ENCODE measurements around the gene OR2C1. TPM values are rescaled to one million over a fixed set of nuclear protein-coding genes. Genes with fewer than 3 reads are reported as not detected.

The OR2C1 gene
- polyA plus RNA-seq = 0.31 TPM
- long read RNA-seq, donor 1 = 0 reads
- long read RNA-seq, donor 2 = 0 reads
- long read RNA-seq, donor 3 = 0 reads
- long read RNA-seq, donor 4 = 0 reads
- long read RNA-seq, donor 5 = 0 reads
- long read RNA-seq, donor 6 = 0 reads
- long read RNA-seq, donor 7 = 0 reads
- long read RNA-seq, donor 8 = 0 reads
- long read RNA-seq, donor 9, partial matches to known transcripts = 0 of 1 reads
- long read RNA-seq, donor 9, other reads (novel, unspliced or antisense) = 0 of 1 reads
- long read RNA-seq, donor 10 = 0 reads
- long read RNA-seq, donor 11 = 0 reads

DNA sequence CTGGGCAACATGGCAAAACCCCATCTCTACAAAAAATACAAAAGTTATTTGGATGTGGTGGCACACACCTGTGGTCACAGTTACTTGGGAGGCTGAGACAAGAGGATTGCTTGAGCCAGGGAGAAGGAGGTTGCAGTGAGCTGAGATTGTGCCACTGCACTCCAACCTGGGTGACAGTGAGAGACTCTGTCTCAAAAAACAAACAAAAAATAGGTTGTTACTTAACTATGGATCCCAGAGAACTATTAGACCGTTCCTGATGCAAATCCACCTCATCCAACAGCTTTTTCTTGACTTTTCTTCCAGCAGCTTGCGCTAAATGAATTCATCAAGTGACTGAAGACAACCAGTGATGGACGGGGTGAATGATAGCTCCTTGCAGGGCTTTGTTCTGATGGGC, at the start of gene OR2C1:
Gene OR2C1, plus strand, starts transcription at position 301 of the 400 bp plus-strand sequence. Its CDS starts 52 bp downstream, at position 353.
- Histone ChIP-seq H3K27ac (ENCODE audit: low read length) (no peak within 1 kb of the TSS), H3K9me3 (ENCODE audit: control insufficient read depth, low read depth, low read length) (no peaks in the 10 kb centered on the region), H3K4me1 (ENCODE audit: control insufficient read depth, insufficient read depth, low read length) (no peaks in the 10 kb centered on the region), H3K4me3 (ENCODE audit: low read length) (no peak within 1 kb of the TSS), H3K27me3 (ENCODE audit: control insufficient read depth, insufficient read depth, low read length) (no peaks in the 10 kb centered on the region), H3K36me3 (ENCODE audit: control insufficient read depth, insufficient read depth, low read length) (no peaks in the 10 kb centered on the region)
- DNase-seq = no peak
- WGBS (ENCODE audit: insufficient coverage, low lambda C conversion rate) = 100% methylated on average over 1 of the region's 3 CpGs

DNA sequence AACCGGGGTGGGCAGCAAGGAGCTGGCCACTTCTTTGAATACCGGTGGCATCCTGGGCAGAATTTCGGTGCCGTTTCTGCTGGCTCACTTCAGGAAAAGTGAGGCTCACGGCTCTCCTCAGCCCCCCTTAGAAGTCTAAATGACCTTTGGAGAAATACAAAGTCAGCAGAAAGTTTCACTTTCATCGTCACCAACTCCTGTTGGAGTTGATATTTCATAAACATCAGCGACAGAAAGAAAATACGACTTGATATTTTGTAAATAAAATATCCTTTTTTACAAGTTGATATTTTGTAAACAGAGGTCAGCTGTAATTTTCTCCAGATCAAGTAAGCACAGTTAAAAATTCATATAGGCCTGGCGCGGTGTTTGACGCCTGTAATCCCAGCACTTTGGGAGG, 49.6 kb upstream of the OR2C1 start:
- H3K9me3 ChIP-seq (ENCODE audit: control insufficient read depth, low read depth, low read length) = peaks cover 66% of the 10 kb centered on the region
- H3K27ac ChIP-seq (ENCODE audit: low read length) = peak overlapping the region; percentile 92
- H3K36me3 ChIP-seq (ENCODE audit: control insufficient read depth, insufficient read depth, low read length) = peaks cover 24% of the 10 kb centered on the region
- no peaks in the 10 kb centered on the region for H3K27me3 ChIP-seq (ENCODE audit: control insufficient read depth, insufficient read depth, low read length)
- DNase-seq = no peak
- 61% methylated on average over 3 of the region's 11 CpGs for WGBS (ENCODE audit: insufficient coverage, low lambda C conversion rate)
- peak overlapping the region; percentile 77 for H3K4me3 ChIP-seq (ENCODE audit: low read length)
- peaks cover 4% of the 10 kb centered on the region for H3K4me1 ChIP-seq (ENCODE audit: control insufficient read depth, insufficient read depth, low read length)

DNA sequence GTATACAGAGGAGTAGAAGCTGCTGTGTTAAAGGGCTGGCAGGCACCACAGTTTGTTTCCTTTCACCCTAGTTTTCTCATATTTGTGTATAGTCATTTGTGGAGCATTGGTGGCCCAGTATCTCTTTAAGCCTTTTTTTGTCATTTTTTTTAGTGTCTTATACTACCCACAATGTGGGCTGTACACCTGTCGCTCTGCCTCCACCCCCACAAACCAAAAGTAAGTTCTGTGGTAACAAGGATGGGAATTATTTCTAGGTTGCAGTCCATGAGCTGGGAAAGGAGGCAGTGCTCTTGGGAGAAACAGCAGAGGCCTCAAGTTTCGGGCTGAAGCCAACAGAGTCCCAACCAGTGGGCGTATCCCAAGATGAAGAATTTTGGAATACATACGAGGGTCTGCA, 44.2 kb upstream of the OR2C1 start:
- Histone ChIP-seq H3K36me3 (ENCODE audit: control insufficient read depth, insufficient read depth, low read length) (peaks cover 51% of the 10 kb centered on the region), H3K4me1 (ENCODE audit: control insufficient read depth, insufficient read depth, low read length) (no peaks in the 10 kb centered on the region), H3K27me3 (ENCODE audit: control insufficient read depth, insufficient read depth, low read length) (no peaks in the 10 kb centered on the region), H3K4me3 (ENCODE audit: low read length) (no peak overlapping the region), H3K9me3 (ENCODE audit: control insufficient read depth, low read depth, low read length) (peaks cover 70% of the 10 kb centered on the region), H3K27ac (ENCODE audit: low read length) (no peak overlapping the region)
- no CpG with 5 or more reads among the region's 4 CpGs for WGBS (ENCODE audit: insufficient coverage, low lambda C conversion rate)
- DNase-seq = no peak

DNA sequence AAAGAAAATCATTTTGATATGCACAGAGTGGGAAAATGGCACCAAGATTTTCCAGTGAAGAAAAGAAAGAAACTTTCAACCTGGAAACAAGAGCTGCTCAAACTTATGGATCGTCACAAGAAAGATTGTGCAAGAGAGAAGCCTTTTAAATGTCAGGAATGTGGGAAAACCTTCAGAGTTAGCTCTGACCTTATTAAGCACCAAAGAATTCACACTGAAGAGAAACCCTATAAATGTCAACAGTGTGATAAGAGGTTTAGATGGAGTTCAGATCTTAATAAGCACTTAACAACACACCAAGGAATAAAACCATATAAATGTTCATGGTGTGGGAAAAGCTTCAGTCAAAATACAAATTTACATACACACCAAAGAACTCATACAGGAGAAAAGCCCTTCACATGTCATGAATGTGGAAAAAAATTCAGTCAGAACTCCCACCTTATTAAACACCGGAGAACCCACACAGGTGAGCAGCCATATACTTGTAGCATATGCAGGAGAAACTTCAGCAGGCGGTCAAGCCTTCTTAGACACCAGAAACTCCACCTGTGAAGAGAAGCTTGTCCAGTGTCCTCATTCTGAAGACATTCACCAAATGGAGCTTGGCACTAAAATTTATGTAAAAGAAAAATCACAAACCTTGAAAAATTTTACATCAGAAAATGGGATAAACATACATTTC, 38.2 kb upstream of the OR2C1 start:
- H3K36me3 ChIP-seq (ENCODE audit: control insufficient read depth, insufficient read depth, low read length) = peaks cover 44% of the 10 kb centered on the region
- no peak overlapping the region for H3K4me3 ChIP-seq (ENCODE audit: low read length)

GRCh38 chr16:3321816-3322215, 33.9 kb upstream of the OR2C1 start:
- Histone ChIP-seq H3K4me1 (ENCODE audit: control insufficient read depth, insufficient read depth, low read length) (no peaks in the 10 kb centered on the region), H3K27ac (ENCODE audit: low read length) (no peak overlapping the region), H3K9me3 (ENCODE audit: control insufficient read depth, low read depth, low read length) (peaks cover 59% of the 10 kb centered on the region), H3K27me3 (ENCODE audit: control insufficient read depth, insufficient read depth, low read length) (no peaks in the 10 kb centered on the region), H3K36me3 (ENCODE audit: control insufficient read depth, insufficient read depth, low read length) (peaks cover 13% of the 10 kb centered on the region), H3K4me3 (ENCODE audit: low read length) (no peak overlapping the region)
- no peak for DNase-seq
- no CpG with 5 or more reads among the region's 2 CpGs for WGBS (ENCODE audit: insufficient coverage, low lambda C conversion rate)

More for the DNA sequence above, 38.2 kb upstream of the OR2C1 start:
- WGBS (ENCODE audit: insufficient coverage, low lambda C conversion rate) = 100% methylated on average over 1 of the region's 3 CpGs
- H3K27me3 ChIP-seq (ENCODE audit: control insufficient read depth, insufficient read depth, low read length) = no peaks in the 10 kb centered on the region
- H3K4me1 ChIP-seq (ENCODE audit: control insufficient read depth, insufficient read depth, low read length) = no peaks in the 10 kb centered on the region
- peaks cover 72% of the 10 kb centered on the region for H3K9me3 ChIP-seq (ENCODE audit: control insufficient read depth, low read depth, low read length)
- no peak overlapping the region for H3K27ac ChIP-seq (ENCODE audit: low read length)
- no peak for DNase-seq

- no peaks in the 10 kb centered on the region for H3K36me3 ChIP-seq (ENCODE audit: control insufficient read depth, insufficient read depth, low read length)
- H3K4me3 ChIP-seq (ENCODE audit: low read length) = no peak overlapping the region
- peaks cover 10% of the 10 kb centered on the region for H3K9me3 ChIP-seq (ENCODE audit: control insufficient read depth, low read depth, low read length)
- no peak for DNase-seq
- no peaks in the 10 kb centered on the region for H3K4me1 ChIP-seq (ENCODE audit: control insufficient read depth, insufficient read depth, low read length)
- WGBS (ENCODE audit: insufficient coverage, low lambda C conversion rate) = no CpG with 5 or more reads among the region's 4 CpGs
- H3K27me3 ChIP-seq (ENCODE audit: control insufficient read depth, insufficient read depth, low read length) = no peaks in the 10 kb centered on the region
- no peak overlapping the region for H3K27ac ChIP-seq (ENCODE audit: low read length)
These were observed 28.2 kb upstream of the OR2C1 start for GRCh38 chr16:3327514-3327913.

DNA sequence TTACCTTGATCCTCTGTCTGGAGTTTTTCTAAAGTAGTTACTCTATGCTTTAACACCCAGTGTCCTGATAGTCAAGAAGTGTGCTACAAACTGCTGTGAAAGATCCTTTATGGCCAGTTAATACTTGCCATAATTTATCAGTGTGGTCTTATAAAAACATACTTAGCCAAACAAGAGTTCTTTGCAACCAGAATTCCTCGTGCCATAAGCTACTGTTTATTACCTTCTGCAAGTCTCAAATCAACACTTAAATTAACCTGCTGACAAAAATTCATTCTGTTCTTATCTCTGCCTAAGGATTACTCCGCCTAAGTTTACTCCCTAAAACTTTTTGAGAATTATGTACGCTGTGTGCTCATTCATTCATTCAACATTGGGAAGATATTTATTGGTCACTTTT, 27.6 kb upstream of the OR2C1 start:
- no peak for DNase-seq
- WGBS (ENCODE audit: insufficient coverage, low lambda C conversion rate) = no CpG with 5 or more reads among the region's 3 CpGs
- H3K36me3 ChIP-seq (ENCODE audit: control insufficient read depth, insufficient read depth, low read length) = no peaks in the 10 kb centered on the region
- H3K4me1 ChIP-seq (ENCODE audit: control insufficient read depth, insufficient read depth, low read length) = no peaks in the 10 kb centered on the region
- H3K4me3 ChIP-seq (ENCODE audit: low read length) = no peak overlapping the region
- H3K27me3 ChIP-seq (ENCODE audit: control insufficient read depth, insufficient read depth, low read length) = no peaks in the 10 kb centered on the region
- no peak overlapping the region for H3K27ac ChIP-seq (ENCODE audit: low read length)
- peaks cover 11% of the 10 kb centered on the region for H3K9me3 ChIP-seq (ENCODE audit: control insufficient read depth, low read depth, low read length)

DNA sequence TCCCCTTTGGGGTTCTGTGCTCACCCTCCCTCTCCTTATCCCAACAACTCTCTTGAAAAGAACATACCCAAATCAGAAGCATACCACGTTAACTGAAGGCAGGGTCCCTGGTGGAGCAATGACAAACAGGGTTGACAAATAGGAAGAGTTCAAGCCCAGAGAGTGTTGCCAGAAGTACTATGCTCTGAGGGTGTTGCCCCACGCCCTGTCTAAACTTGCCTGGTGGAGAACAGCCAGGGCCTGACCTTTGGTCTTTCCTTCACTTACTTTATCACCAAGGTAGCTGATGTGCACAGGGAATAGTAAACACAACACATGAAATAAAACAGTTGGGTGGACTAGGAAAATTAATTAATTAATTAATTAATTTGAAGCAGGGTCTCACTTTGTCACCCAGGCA, 27.0 kb upstream of the OR2C1 start:
- no peak overlapping the region for H3K27ac ChIP-seq (ENCODE audit: low read length)
- no peak for DNase-seq
- no peaks in the 10 kb centered on the region for H3K4me1 ChIP-seq (ENCODE audit: control insufficient read depth, insufficient read depth, low read length)
- no peak overlapping the region for H3K4me3 ChIP-seq (ENCODE audit: low read length)
- no peaks in the 10 kb centered on the region for H3K27me3 ChIP-seq (ENCODE audit: control insufficient read depth, insufficient read depth, low read length)
- H3K9me3 ChIP-seq (ENCODE audit: control insufficient read depth, low read depth, low read length) = peaks cover 15% of the 10 kb centered on the region
- no CpG with 5 or more reads among the region's 2 CpGs for WGBS (ENCODE audit: insufficient coverage, low lambda C conversion rate)
- no peaks in the 10 kb centered on the region for H3K36me3 ChIP-seq (ENCODE audit: control insufficient read depth, insufficient read depth, low read length)

- Histone ChIP-seq H3K4me1 (ENCODE audit: control insufficient read depth, insufficient read depth, low read length) (no peaks in the 10 kb centered on the region), H3K27me3 (ENCODE audit: control insufficient read depth, insufficient read depth, low read length) (no peaks in the 10 kb centered on the region), H3K27ac (ENCODE audit: low read length) (no peak overlapping the region), H3K9me3 (ENCODE audit: control insufficient read depth, low read depth, low read length) (no peaks in the 10 kb centered on the region), H3K4me3 (ENCODE audit: low read length) (no peak overlapping the region), H3K36me3 (ENCODE audit: control insufficient read depth, insufficient read depth, low read length) (no peaks in the 10 kb centered on the region)
- WGBS (ENCODE audit: insufficient coverage, low lambda C conversion rate) = no CpG with 5 or more reads among the region's 2 CpGs
- DNase-seq = no peak
These were observed 9.6 kb upstream of the OR2C1 start for GRCh38 chr16:3346041-3346440.

- no peaks in the 10 kb centered on the region for H3K4me1 ChIP-seq (ENCODE audit: control insufficient read depth, insufficient read depth, low read length)
- H3K4me3 ChIP-seq (ENCODE audit: low read length) = no peak overlapping the region
- H3K36me3 ChIP-seq (ENCODE audit: control insufficient read depth, insufficient read depth, low read length) = no peaks in the 10 kb centered on the region
- no peak for DNase-seq
- no peaks in the 10 kb centered on the region for H3K27me3 ChIP-seq (ENCODE audit: control insufficient read depth, insufficient read depth, low read length)
- WGBS (ENCODE audit: insufficient coverage, low lambda C conversion rate) = no CpG with 5 or more reads among the region's 10 CpGs
- H3K9me3 ChIP-seq (ENCODE audit: control insufficient read depth, low read depth, low read length) = no peaks in the 10 kb centered on the region
- no peak overlapping the region for H3K27ac ChIP-seq (ENCODE audit: low read length)
These were observed 8.1 kb upstream of the OR2C1 start for GRCh38 chr16:3347586-3347985.
